Esophagus muscularis mucosa (tissue), 2 donors: ENCODE measurements around the gene C11orf71.

Source experiments
- POLR2A ChIP-seq: fragments of 450-650 bp; IDR thresholded peaks from one replicate; pipeline ENCODE4 v1.6.1; 2017; ENCODE audit warnings: antibody characterized with exemption, moderate library complexity, mild to moderate bottlenecking, low read depth
- POLR2AphosphoS5 ChIP-seq, 2 donors: sonication (generic); formaldehyde crosslinking; IDR thresholded peaks; one replicate each; pipeline ENCODE4 v1.6.1; 2017; ENCODE audit warnings: antibody characterized with exemption in 2 of 2

- no peak for TF ChIP-seq POLR2A
- TF ChIP-seq POLR2AphosphoS5 (IDR thresholded peaks at IDR 0.05), result no peak
Measured at GRCh38 chr11:114440121-114440860, 40.0 kb upstream of the C11orf71 start.
